Subcutaneous abdominal adipose tissue (tissue), 5 donors: ENCODE measurements around the gene FMN1.

Source experiments
- H3K27ac ChIP-seq: one replicate; pipeline ENCODE4 v1.7.0; 2013; ENCODE audit warnings: low read depth, mild to moderate bottlenecking, inconsistent platforms, low read length, moderate library complexity
- H3K27me3 ChIP-seq, 5 donors: one replicate each; pipeline ENCODE4 v1.7.0; 2013; ENCODE audit warnings: low read length in 5 of 5, inconsistent platforms in 1 of 5; ENCODE audit not compliant: control insufficient read depth in 5 of 5, insufficient read depth in 4 of 5
- H3K36me3 ChIP-seq, 5 donors: one replicate each; pipeline ENCODE4 v1.7.0; 2013; ENCODE audit warnings: low read length in 5 of 5; ENCODE audit not compliant: control insufficient read depth in 5 of 5, insufficient read depth in 5 of 5
- H3K4me1 ChIP-seq, 5 donors: one replicate each; pipeline ENCODE4 v1.7.0; 2013; ENCODE audit warnings: low read length in 5 of 5, mild to moderate bottlenecking in 3 of 5, moderate library complexity in 1 of 5; ENCODE audit not compliant: control insufficient read depth in 5 of 5, insufficient read depth in 5 of 5
- H3K4me3 ChIP-seq, 5 donors: one replicate each; pipeline ENCODE4 v1.7.0; 2013; ENCODE audit warnings: low read length in 5 of 5, low read depth in 1 of 5
- H3K9ac ChIP-seq, 5 donors: one replicate each; pipeline ENCODE4 v1.7.0; 2013; ENCODE audit warnings: low read length in 5 of 5, mild to moderate bottlenecking in 4 of 5, moderate library complexity in 3 of 5
- H3K9me3 ChIP-seq, 5 donors: one replicate each; pipeline ENCODE4 v1.7.0; 2013; ENCODE audit warnings: low read length in 5 of 5; ENCODE audit not compliant: control insufficient read depth in 5 of 5
- donor health status: healthy.
- donor health status: healthy.
- donor health status: healthy.
- donor health status: healthy.
- donor health status: healthy.

Gene FMN1

GRCh38 chr15:32893421-32893820, 301.1 kb downstream of the FMN1 start:
- Histone ChIP-seq H3K36me3 (no peaks in the 10 kb centered on the region), H3K27ac (no peak overlapping the region), H3K4me1 (no peaks in the 10 kb centered on the region), H3K27me3 (no peaks in the 10 kb centered on the region), H3K9me3 (no peaks in the 10 kb centered on the region), H3K4me3 (no peak overlapping the region), H3K9ac (no peak overlapping the region)

GRCh38 chr15:32889214-32889613, 305.3 kb downstream of the FMN1 start:
- Histone ChIP-seq H3K9me3 (no peaks in the 10 kb centered on the region), H3K27ac (no peak overlapping the region)

DNA sequence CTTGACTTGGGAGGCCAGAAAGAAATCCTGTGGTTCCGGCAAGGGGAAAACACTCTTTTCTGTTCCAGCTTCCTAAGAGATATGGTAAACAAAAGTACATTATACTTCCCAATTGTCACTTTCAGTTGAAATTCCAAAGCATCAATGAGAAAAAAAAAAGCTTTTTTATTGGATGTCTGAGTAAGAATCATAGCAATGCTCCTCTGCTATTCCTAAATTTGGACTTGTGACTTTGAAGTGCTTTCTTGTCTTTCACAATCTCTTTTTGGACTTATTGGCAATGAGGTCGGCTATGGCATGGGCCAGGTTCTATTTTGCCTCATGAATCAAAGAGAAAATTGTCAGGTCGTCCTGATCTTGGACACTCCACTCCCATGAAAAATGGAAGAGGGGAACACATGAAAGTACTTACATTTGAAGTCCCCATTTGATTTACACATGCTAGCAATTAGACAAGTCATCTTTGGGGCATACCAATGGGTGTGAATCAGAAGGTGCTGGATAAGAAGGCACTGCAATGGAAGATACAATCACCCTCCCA, 306.2 kb downstream of the FMN1 start:
- Histone ChIP-seq H3K27me3 (no peaks in the 10 kb centered on the region), H3K27ac (no peak overlapping the region)

More at GRCh38 chr15:32889214-32889613, 305.3 kb downstream of the FMN1 start:
- H3K27me3 ChIP-seq = no peaks in the 10 kb centered on the region
- H3K9ac ChIP-seq = no peak overlapping the region
- H3K36me3 ChIP-seq = no peaks in the 10 kb centered on the region
- no peaks in the 10 kb centered on the region for H3K4me1 ChIP-seq
- H3K4me3 ChIP-seq = no peak overlapping the region

GRCh38 chr15:32887090-32887489, 307.4 kb downstream of the FMN1 start:
- Histone ChIP-seq H3K27me3 (no peaks in the 10 kb centered on the region), H3K9me3 (no peaks in the 10 kb centered on the region), H3K9ac (no peak overlapping the region), H3K27ac (no peak overlapping the region), H3K36me3 (no peaks in the 10 kb centered on the region), H3K4me3 (no peak overlapping the region), H3K4me1 (no peaks in the 10 kb centered on the region)

More for the DNA sequence above, 306.2 kb downstream of the FMN1 start:
- Histone ChIP-seq H3K4me3 (no peak overlapping the region), H3K4me1 (no peaks in the 10 kb centered on the region), H3K9ac (no peak overlapping the region), H3K36me3 (no peaks in the 10 kb centered on the region), H3K9me3 (no peaks in the 10 kb centered on the region)

- Histone ChIP-seq H3K27me3 (no peaks in the 10 kb centered on the region), H3K36me3 (no peaks in the 10 kb centered on the region), H3K4me1 (no peaks in the 10 kb centered on the region), H3K9ac (no peak overlapping the region), H3K27ac (no peak overlapping the region), H3K4me3 (no peak overlapping the region), H3K9me3 (no peaks in the 10 kb centered on the region)
Measured at GRCh38 chr15:32886459-32886858, 308.1 kb downstream of the FMN1 start.

DNA sequence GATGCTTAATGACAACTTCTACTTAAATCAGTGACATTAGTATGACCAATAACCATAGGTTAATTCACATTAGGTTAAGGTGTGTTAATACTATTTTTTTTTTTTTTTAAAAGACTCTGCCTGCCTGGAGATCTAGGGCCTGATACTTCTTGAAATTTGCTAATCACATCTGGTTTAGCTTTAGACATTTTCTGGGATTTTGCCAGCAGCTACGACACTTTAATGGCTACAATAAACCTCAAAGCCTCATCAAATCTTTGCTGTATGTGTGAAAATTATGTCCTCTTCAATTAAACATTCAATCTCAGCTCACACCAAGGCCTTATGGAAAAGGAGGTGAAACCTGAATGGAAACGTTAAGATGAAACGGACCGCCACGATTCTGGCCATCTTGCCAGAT, 308.8 kb downstream of the FMN1 start:
- no peaks in the 10 kb centered on the region for H3K9me3 ChIP-seq
- no peaks in the 10 kb centered on the region for H3K36me3 ChIP-seq
- no peak overlapping the region for H3K4me3 ChIP-seq
- no peaks in the 10 kb centered on the region for H3K4me1 ChIP-seq
- H3K9ac ChIP-seq = no peak overlapping the region
- no peaks in the 10 kb centered on the region for H3K27me3 ChIP-seq
- no peak overlapping the region for H3K27ac ChIP-seq

DNA sequence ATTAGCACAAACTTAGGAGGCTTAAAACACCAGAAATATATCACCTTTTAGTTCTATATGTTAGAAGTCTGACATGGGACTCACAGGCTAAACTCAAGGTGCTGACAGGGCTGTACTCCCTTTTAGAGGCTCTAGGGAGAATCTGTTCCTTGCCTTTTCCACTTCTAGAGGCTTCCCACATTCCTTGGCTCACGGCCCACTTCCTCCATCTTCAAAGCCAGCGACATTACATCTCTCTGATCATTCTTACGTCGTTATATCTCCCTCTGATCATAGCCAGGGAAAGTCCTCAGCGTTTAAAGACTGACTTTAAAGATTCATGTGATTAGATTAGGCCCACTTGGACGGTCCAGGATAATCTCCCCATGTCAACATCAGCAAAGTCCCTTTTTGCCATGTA, 310.4 kb downstream of the FMN1 start:
- Histone ChIP-seq H3K9ac (no peak overlapping the region), H3K27me3 (no peaks in the 10 kb centered on the region), H3K27ac (no peak overlapping the region), H3K4me1 (peaks cover 0 to 6% (median 0%) of the 10 kb centered on the region in 5 donors), H3K9me3 (no peaks in the 10 kb centered on the region), H3K36me3 (no peaks in the 10 kb centered on the region), H3K4me3 (no peak overlapping the region)

GRCh38 chr15:32882955-32883354, 311.6 kb downstream of the FMN1 start:
- H3K4me1 ChIP-seq = peaks cover 0 to 16% (median 3%) of the 10 kb centered on the region in 5 donors
- no peaks in the 10 kb centered on the region for H3K9me3 ChIP-seq
- H3K27ac ChIP-seq = no peak overlapping the region
- H3K27me3 ChIP-seq = no peaks in the 10 kb centered on the region
- H3K36me3 ChIP-seq = no peaks in the 10 kb centered on the region
- no peak overlapping the region for H3K9ac ChIP-seq
- H3K4me3 ChIP-seq = no peak overlapping the region

DNA sequence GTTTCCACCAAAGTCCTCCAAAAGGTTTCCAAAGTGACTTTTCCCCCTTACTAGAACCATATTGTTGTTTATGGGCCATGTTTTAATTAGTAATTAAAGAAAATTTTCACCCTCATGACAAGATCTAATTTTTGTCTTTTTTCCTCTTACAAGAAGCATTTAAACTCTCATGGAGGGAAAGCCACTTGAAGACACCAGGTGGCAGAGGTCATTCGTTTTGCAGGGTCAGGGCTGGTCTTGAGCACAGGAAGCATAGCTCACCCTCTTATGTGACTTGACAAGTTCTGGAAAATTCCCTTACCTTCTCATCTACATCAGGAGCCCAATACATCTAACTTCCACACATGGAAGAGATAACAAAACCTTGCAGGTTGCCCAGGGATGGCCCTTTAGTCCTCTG, 313.0 kb downstream of the FMN1 start:
- Histone ChIP-seq H3K36me3 (no peaks in the 10 kb centered on the region), H3K9ac (no peak overlapping the region), H3K27me3 (no peaks in the 10 kb centered on the region), H3K4me1 (peaks cover 0 to 16% (median 3%) of the 10 kb centered on the region in 5 donors), H3K9me3 (no peaks in the 10 kb centered on the region), H3K27ac (no peak overlapping the region), H3K4me3 (no peak overlapping the region)

- Histone ChIP-seq H3K9ac (no peak overlapping the region), H3K27ac (no peak overlapping the region), H3K9me3 (no peaks in the 10 kb centered on the region), H3K27me3 (no peaks in the 10 kb centered on the region), H3K4me3 (no peak overlapping the region), H3K4me1 (peaks cover 0 to 16% (median 3%) of the 10 kb centered on the region in 5 donors), H3K36me3 (no peaks in the 10 kb centered on the region)
Measured at GRCh38 chr15:32880642-32881041, 313.9 kb downstream of the FMN1 start.

GRCh38 chr15:32879980-32880379, 314.5 kb downstream of the FMN1 start:
- no peaks in the 10 kb centered on the region for H3K36me3 ChIP-seq
- no peak overlapping the region for H3K4me3 ChIP-seq
- H3K27me3 ChIP-seq = no peaks in the 10 kb centered on the region
- no peak overlapping the region for H3K9ac ChIP-seq
- no peaks in the 10 kb centered on the region for H3K9me3 ChIP-seq
- no peak overlapping the region for H3K27ac ChIP-seq
- H3K4me1 ChIP-seq = peaks cover 0 to 16% (median 3%) of the 10 kb centered on the region in 5 donors
